Activated naive CD8-positive, alpha-beta T cell treated with anti-CD3 and anti-CD28 coated beads for 36 hours (primary cell): ENCODE data around the gene ATP11B. TPM values are rescaled to one million over a fixed set of nuclear protein-coding genes. Genes with fewer than 3 reads are reported as not detected.

Experiments used
- DNase-seq: peaks from one replicate; pipeline ENCODE4 v3.0.0; 2021
- H3K27ac Mint-ChIP-seq: one replicate; pipeline ENCODE4 v1.8.0; 2022; ENCODE audit warnings: mild to moderate bottlenecking, moderate library complexity, mixed read lengths
- H3K27me3 Mint-ChIP-seq: one replicate; pipeline ENCODE4 v1.8.0; 2022; ENCODE audit warnings: mild to moderate bottlenecking, mixed read lengths
- H3K36me3 Mint-ChIP-seq: one replicate; pipeline ENCODE4 v1.8.0; 2021; ENCODE audit warnings: mild to moderate bottlenecking, mixed read lengths
- H3K4me1 Mint-ChIP-seq: one replicate; pipeline ENCODE4 v1.8.0; 2021; ENCODE audit warnings: mixed read lengths
- H3K4me3 Mint-ChIP-seq: one replicate; pipeline ENCODE4 v1.8.0; 2022; ENCODE audit warnings: mild to moderate bottlenecking, moderate library complexity, mixed read lengths
- H3K9me3 Mint-ChIP-seq: one replicate; pipeline ENCODE4 v1.8.0; 2022; ENCODE audit warnings: mixed read lengths
- total RNA-seq, 2 experiments: library from RNA; stranded (reverse); gene quantifications; one replicate each; pipeline ENCODE4 v1.2.3, GENCODE V29; 2021

Gene ATP11B
- total RNA-seq, 2 experiments from 2014 or later, result 83.3 to 85.0 TPM

DNA sequence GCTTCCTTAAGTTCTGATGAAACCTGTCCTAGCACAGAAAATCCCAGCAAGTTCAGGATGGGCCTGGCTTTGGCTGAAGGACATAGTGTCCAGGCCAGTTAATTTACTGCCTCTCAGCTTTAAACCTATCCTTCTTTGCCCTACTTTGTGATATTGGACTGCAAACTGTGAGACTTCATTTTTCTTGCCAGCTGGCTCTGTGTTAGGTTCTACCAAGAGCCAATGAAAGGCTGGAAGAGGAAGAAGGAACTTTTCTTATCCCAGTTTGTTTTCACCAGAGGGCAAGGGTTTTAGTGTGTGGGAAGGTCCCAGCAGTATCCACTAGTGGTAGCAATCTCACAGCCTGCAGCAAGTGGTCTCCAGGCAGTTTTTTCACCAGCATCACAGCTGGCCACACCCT, 168.9 kb downstream of the ATP11B start:
- peaks cover 16% of the 10 kb centered on the region for H3K4me1 Mint-ChIP-seq
- H3K27ac Mint-ChIP-seq, result no peak overlapping the region
- no peak overlapping the region for H3K4me3 Mint-ChIP-seq
- H3K36me3 Mint-ChIP-seq, result peaks cover 9% of the 10 kb centered on the region
- DNase-seq, result no peak
- no peaks in the 10 kb centered on the region for H3K9me3 Mint-ChIP-seq
- H3K27me3 Mint-ChIP-seq, result no peaks in the 10 kb centered on the region

DNA sequence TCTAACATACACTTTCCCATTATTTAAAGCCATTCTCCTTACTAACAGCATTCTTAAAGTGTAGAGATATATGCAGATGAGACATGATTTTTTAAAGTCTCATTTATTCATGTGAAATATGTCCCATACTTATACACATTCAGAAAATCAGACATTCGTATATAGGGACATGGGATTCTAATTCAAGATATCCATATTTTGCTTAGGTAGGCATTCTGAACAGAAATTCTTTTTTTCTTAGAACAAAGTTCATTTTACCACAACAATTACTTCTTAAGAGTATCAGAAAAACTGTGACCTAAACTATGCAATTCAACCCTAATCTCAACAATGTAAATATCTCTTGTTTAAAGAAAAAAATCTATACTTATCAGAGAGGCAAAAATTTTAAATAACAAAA, 170.9 kb downstream of the ATP11B start:
- Mint-ChIP-seq H3K4me3 (no peak overlapping the region), H3K4me1 (peaks cover 30% of the 10 kb centered on the region), H3K36me3 (peaks cover 13% of the 10 kb centered on the region), H3K27me3 (no peaks in the 10 kb centered on the region), H3K9me3 (no peaks in the 10 kb centered on the region), H3K27ac (no peak overlapping the region)
- DNase-seq, result no peak

- no peak for DNase-seq
- Mint-ChIP-seq H3K27me3 (no peaks in the 10 kb centered on the region), H3K9me3 (no peaks in the 10 kb centered on the region), H3K4me3 (no peak overlapping the region), H3K4me1 (peaks cover 36% of the 10 kb centered on the region), H3K27ac (no peak overlapping the region), H3K36me3 (peaks cover 13% of the 10 kb centered on the region)
Measured at GRCh38 chr3:182965861-182966366, 172.6 kb downstream of the ATP11B start.

- Mint-ChIP-seq H3K36me3 (peaks cover 13% of the 10 kb centered on the region), H3K4me3 (no peak overlapping the region), H3K9me3 (no peaks in the 10 kb centered on the region), H3K27ac (peak overlapping the region; percentile 57), H3K27me3 (no peaks in the 10 kb centered on the region), H3K4me1 (peaks cover 44% of the 10 kb centered on the region)
- no peak for DNase-seq
Measured at GRCh38 chr3:182967218-182968204, 174.2 kb downstream of the ATP11B start.

- Mint-ChIP-seq H3K27me3 (no peaks in the 10 kb centered on the region), H3K4me1 (peaks cover 45% of the 10 kb centered on the region), H3K36me3 (peaks cover 8% of the 10 kb centered on the region), H3K27ac (no peak overlapping the region), H3K4me3 (no peak overlapping the region), H3K9me3 (no peaks in the 10 kb centered on the region)
- no peak for DNase-seq
Measured at GRCh38 chr3:182969277-182969676, 176.0 kb downstream of the ATP11B start.

DNA sequence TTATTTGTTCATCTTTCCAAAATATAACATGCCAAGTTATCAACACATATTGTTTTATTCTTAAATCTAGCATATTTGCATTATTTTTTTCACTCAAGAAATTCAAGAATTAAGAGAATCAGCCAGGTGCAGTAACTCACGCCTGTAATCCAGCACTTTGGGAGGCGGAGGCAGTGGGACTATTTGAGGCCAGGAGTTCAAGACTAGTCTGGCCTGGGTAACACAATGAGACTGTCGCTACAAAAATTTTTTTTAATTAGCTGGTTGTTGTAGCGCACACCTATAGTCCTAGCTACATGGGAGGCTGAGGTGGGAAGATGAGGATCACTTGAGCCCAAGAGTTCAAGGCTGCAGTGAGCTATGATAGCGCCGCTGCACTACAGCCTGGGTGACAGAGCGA, 176.5 kb downstream of the ATP11B start:
- DNase-seq, result no peak
- Mint-ChIP-seq H3K27me3 (no peaks in the 10 kb centered on the region), H3K36me3 (peaks cover 8% of the 10 kb centered on the region), H3K9me3 (no peaks in the 10 kb centered on the region), H3K27ac (no peak overlapping the region), H3K4me1 (peaks cover 46% of the 10 kb centered on the region), H3K4me3 (no peak overlapping the region)

DNA sequence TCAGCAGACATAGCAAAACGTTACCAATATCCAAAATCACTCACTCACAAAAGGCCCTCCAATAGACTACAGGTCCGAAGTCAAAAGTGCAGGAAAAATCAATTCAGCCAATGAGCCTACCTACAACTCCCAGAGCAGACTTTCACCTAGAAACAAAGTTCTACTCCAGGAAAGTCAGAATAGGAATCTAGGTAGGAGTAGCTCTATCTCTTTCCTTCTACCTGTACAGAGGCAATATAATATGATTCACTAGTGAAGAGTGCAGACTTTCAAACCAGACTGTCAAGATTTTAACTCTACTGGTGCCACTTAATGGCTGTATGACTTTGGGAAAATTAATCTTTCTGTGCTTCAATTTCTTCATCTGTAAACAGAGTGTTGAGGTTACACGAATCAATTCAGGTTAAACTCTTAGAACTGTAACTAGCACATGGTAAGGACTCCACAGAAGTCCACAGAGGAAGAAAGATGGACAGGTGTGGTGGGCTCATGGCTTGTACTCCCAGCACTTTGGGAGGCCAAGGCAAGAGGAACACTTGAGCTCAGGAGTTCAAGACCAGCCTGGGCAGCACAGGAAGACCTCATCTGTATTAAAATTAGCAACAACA, 177.6 kb downstream of the ATP11B start:
- Mint-ChIP-seq H3K4me3 (no peak overlapping the region), H3K4me1 (peaks cover 43% of the 10 kb centered on the region), H3K27me3 (no peaks in the 10 kb centered on the region), H3K27ac (no peak overlapping the region), H3K36me3 (peaks cover 8% of the 10 kb centered on the region), H3K9me3 (no peaks in the 10 kb centered on the region)
- no peak for DNase-seq

Other genes with a start within 250 kb of the ATP11B start
- 10 to 100 TPM; 52.7 to 53.8 TPM for gene DCUN1D1, start 187.0 kb downstream of the ATP11B start, total RNA-seq